ENCODE results near the gene DCDC2C. TPM values are rescaled to one million over a fixed set of nuclear protein-coding genes. Genes with fewer than 3 reads are reported as not detected.
A peak's percentile ranks its signal among the peaks of the same experiment; 100 is the strongest.

Gene DCDC2C
- total and polyA plus RNA-seq, 9 of the 15 experiments (the other 6 are each of a cell fraction or from before 2014, with no cell fraction given), result not detected

- POLR2A ChIA-PET, result no interaction called here
- H3K36me3 ChIP-seq (ENCODE audit: control insufficient read depth, insufficient read depth, low read length), result no peaks in the 10 kb centered on the region
- ATAC-seq (peak; percentile 61; the same call in 2 of the 3 replicates), FAIRE-seq (no peak), DNase-seq (ENCODE audit: extremely low read depth in 1 of 4, low spot score in 3 of 4) (no peak)
- H3K4me2 ChIP-seq (ENCODE audit: insufficient read depth, low read length), result no peak overlapping the region
- CTCF ChIA-PET (ENCODE audit: low intra/inter-chr PET ratio), result no interaction called here
- no peaks in the 10 kb centered on the region for H4K20me1 ChIP-seq (replicated peaks; ENCODE audit: control insufficient read depth, insufficient read depth, low read length)
- TF ChIP-seq MAFK (IDR thresholded peaks at IDR 0.05; ENCODE audit: low read length) (peak; percentile 40; the same call in 1 of the 2 replicates), CEBPG (CRISPR knock-in tag; IDR thresholded peaks at IDR 0.05) (no peak), CEBPG (tag; conservative IDR thresholded peaks at IDR 0.05 in 1 of 2, IDR thresholded peaks at IDR 0.05 in 1 of 2) (peak in 1 of 2 experiments; percentile 52; a peak in 2 of 4 replicates), CEBPB (tag; IDR thresholded peaks at IDR 0.05) (peak; percentile 83), ZNF316 (IDR thresholded peaks at IDR 0.05) (peak; percentile 71), BACH1 (tag; IDR thresholded peaks at IDR 0.05) (no peak), ZBED1 (IDR thresholded peaks at IDR 0.05) (no peak), NR2F6 (CRISPR knock-in tag; IDR thresholded peaks at IDR 0.05) (no peak), NFE2 (IDR thresholded peaks at IDR 0.05; ENCODE audit: low read depth) (peak; percentile 83), HNRNPUL1 (IDR thresholded peaks at IDR 0.05; ENCODE audit: low read length) (no peak), TRIM25 (IDR thresholded peaks at IDR 0.05; ENCODE audit: borderline replicate concordance) (no peak), NFE2L1 (tag; IDR thresholded peaks at IDR 0.05; ENCODE audit: borderline replicate concordance, low read depth) (peak; percentile 48; the same call in 1 of the 2 replicates), POLR2AphosphoS5 (IDR thresholded peaks at IDR 0.05; ENCODE audit: control insufficient read depth, insufficient read depth, low read depth, low read length) (no peak), C11orf30 (IDR thresholded peaks at IDR 0.05; ENCODE audit: low read depth) (peak; percentile 75), MAFG (tag; conservative IDR thresholded peaks at IDR 0.05) (peak; percentile 63), NBN (IDR thresholded peaks at IDR 0.05; ENCODE audit: low read depth) (no peak)
- no peak overlapping the region for H3K27ac ChIP-seq (ENCODE audit: extremely low read depth, low read depth, low read length)
- H2AFZ ChIP-seq (ENCODE audit: low read depth, low read length), result no peak overlapping the region
- H3K4me1 ChIP-seq (replicated peaks in 1 of 2; ENCODE audit: control insufficient read depth in 2 of 2, insufficient read depth in 2 of 2, low read length in 2 of 2), result no peaks in the 10 kb centered on the region
- H3K27me3 ChIP-seq (ENCODE audit: control insufficient read depth in 2 of 2, insufficient read depth in 2 of 2, low read length in 2 of 2), result no peaks in the 10 kb centered on the region
- no peak overlapping the region for H3K9ac ChIP-seq (ENCODE audit: insufficient read depth in 1 of 2, low read depth in 2 of 2, low read length in 2 of 2)
- in situ Hi-C loops (cut with MboI), result no loop called here
- WGBS (ENCODE audit: insufficient coverage, low coverage, missing lambda C conversion rate), result 0% methylated on average over 3 of the region's 3 CpGs
- H3K9me3 ChIP-seq (replicated peaks; ENCODE audit: control insufficient read depth, insufficient read depth, low read depth, low read length), result no peaks in the 10 kb centered on the region
- no peak overlapping the region for H3K4me3 ChIP-seq
- intact Hi-C loops (cut with micrococcal nuclease), result no loop called here
- H3K9me1 ChIP-seq (ENCODE audit: control insufficient read depth, insufficient read depth, low read length), result no peaks in the 10 kb centered on the region
- BruUV-seq (replicated peaks), result no TSS peak
- H3K79me2 ChIP-seq (ENCODE audit: control insufficient read depth, insufficient read depth, low read length), result no peaks in the 10 kb centered on the region
Measured at GRCh38 chr2:3807853-3808252, 104.5 kb downstream of the DCDC2C start.
